Panc1 (cell line): ENCODE measurements around the gene CYP2A6.
"Not testable (repeated sequence)": the region's sequence is repeated elsewhere in the genome, so short reads cannot be mapped to it uniquely, and the experiment has no call there.

Experiments used
- CTCF ChIP-seq: fragments of 450-650 bp; IDR thresholded peaks from 2 replicates; pipeline ENCODE4 v1.5.1; 2017; ENCODE audit warnings: mild to moderate bottlenecking
- POLR2AphosphoS5 ChIP-seq: IDR thresholded peaks from 2 replicates; pipeline ENCODE4 v1.6.1; 2012; ENCODE audit warnings: mild to moderate bottlenecking, low read depth, low read length, moderate library complexity
- REST ChIP-seq, 2 experiments: IDR thresholded peaks; 2 replicates each; pipeline ENCODE4 v1.6.1; 2011 to 2012; ENCODE audit warnings: low read depth in 2 of 2, control low read depth in 1 of 2, low read length in 1 of 2, mild to moderate bottlenecking in 1 of 2, moderate library complexity in 1 of 2; ENCODE audit not compliant: insufficient read depth in 1 of 2
- SIN3A ChIP-seq: IDR thresholded peaks from 2 replicates; pipeline ENCODE4 v1.6.1; 2012; ENCODE audit warnings: low read depth, mild to moderate bottlenecking, low read length, moderate library complexity, borderline replicate concordance; ENCODE audit not compliant: insufficient read depth

- TF ChIP-seq CTCF; POLR2AphosphoS5; SIN3A; REST (IDR thresholded peaks at IDR 0.05; ENCODE audit: insufficient read depth in 1 of 2, low read depth in 2 of 2, low read length in 1 of 2): not testable (repeated sequence)
Measured at GRCh38 chr19:40873873-40874272, 23.6 kb upstream of the CYP2A6 start.
